SK-N-SH (cell line): ENCODE data around the gene PLLP. TPM values are rescaled to one million over a fixed set of nuclear protein-coding genes. Genes with fewer than 3 reads are reported as not detected.

Experiments
- CTCF ChIA-PET: fragments of 300-600, 350-600 bp; formaldehyde crosslinking; extraction: SDS; loops from one replicate; lab custom pipeline; 2021; lab: Yijun Ruan, JAX
- POLR2A ChIA-PET: fragments of 350-600 bp; sonication (Branson Sonifier 250); formaldehyde crosslinking; extraction: SDS; loops from one replicate; lab custom pipeline; 2020; ENCODE audit warnings: antibody characterized with exemption, inconsistent platforms; lab: Yijun Ruan, JAX
- DNase-seq: peaks from one replicate; pipeline ENCODE4 v3.0.0; 2012
- H2AFZ ChIP-seq: fragments of 200-600 bp; sonication (generic); 2 replicates; pipeline ENCODE4 v1.8.1; 2016; ENCODE audit warnings: antibody characterized with exemption, mild to moderate bottlenecking, low read depth
- H3F3A ChIP-seq: fragments of 200-600 bp; sonication (generic); replicated peaks from 2 replicates; pipeline ENCODE3; 2016; ENCODE audit warnings: antibody characterized with exemption, mild to moderate bottlenecking; ENCODE audit not compliant: insufficient read depth
- H3K27ac ChIP-seq, 2 experiments: fragments of 200-500 bp in 1 of 2; fragments of 200-600 bp in 1 of 2; sonication (Bioruptor generic) in 1 of 2; sonication (generic), shearing (Covaris generic) in 1 of 2; 2 replicates each; pipeline versions ENCODE4 v1.5.1 to v1.6.1; 2014 to 2016; ENCODE audit warnings: low read depth in 2 of 2, inconsistent platforms in 1 of 2, low read length in 1 of 2, mild to moderate bottlenecking in 1 of 2, mixed read lengths in 1 of 2
- H3K27me3 ChIP-seq: fragments of 200-600 bp; sonication (generic), shearing (Covaris generic); 2 replicates; pipeline ENCODE4 v1.6.1; 2016; ENCODE audit warnings: mixed run types; ENCODE audit not compliant: insufficient read depth
- H3K36me3 ChIP-seq, 2 experiments: fragments of 200-500 bp in 1 of 2; fragments of 200-600 bp in 1 of 2; sonication (Bioruptor generic) in 1 of 2; sonication (generic) in 1 of 2; replicated peaks in 1 of 2; 2 replicates each; pipeline versions ENCODE3 to v1.5.1; 2014 to 2016; ENCODE audit warnings: low read length in 1 of 2, mild to moderate bottlenecking in 1 of 2; ENCODE audit not compliant: insufficient read depth in 2 of 2, control insufficient read depth in 1 of 2
- H3K4me1 ChIP-seq, 2 experiments: fragments of 200-500 bp in 1 of 2; fragments of 200-600 bp in 1 of 2; sonication (Bioruptor generic) in 1 of 2; sonication (generic), shearing (Covaris generic) in 1 of 2; 2 replicates each; pipeline versions ENCODE4 v1.5.1 to v1.6.1; 2014 to 2016; ENCODE audit warnings: low read depth in 1 of 2, low read length in 1 of 2, mixed run types in 1 of 2; ENCODE audit not compliant: insufficient read depth in 2 of 2, control insufficient read depth in 1 of 2
- H3K4me2 ChIP-seq: fragments of 200-600 bp; sonication (generic), shearing (Covaris generic); 2 replicates; pipeline ENCODE4 v1.6.1; 2017; ENCODE audit warnings: mixed run types
- H3K4me3 ChIP-seq, 2 experiments: fragments of 200-500 bp in 1 of 2; fragments of 200-600 bp in 1 of 2; sonication (Bioruptor generic) in 1 of 2; sonication (generic), shearing (Covaris generic) in 1 of 2; 2 replicates each; pipeline versions ENCODE4 v1.5.1 to v1.8.1; 2014 to 2016; ENCODE audit warnings: low read depth in 2 of 2, inconsistent platforms in 1 of 2, low read length in 1 of 2, mild to moderate bottlenecking in 1 of 2, mixed read lengths in 1 of 2, moderate library complexity in 1 of 2
- H3K79me2 ChIP-seq: fragments of 200-600 bp; sonication (generic); 2 replicates; pipeline ENCODE4 v1.8.1; 2017; ENCODE audit warnings: mild to moderate bottlenecking; ENCODE audit not compliant: insufficient read depth
- H3K9ac ChIP-seq: fragments of 200-600 bp; sonication (generic); 2 replicates; pipeline ENCODE4 v1.6.1; 2017; ENCODE audit warnings: mixed run types
- H3K9me2 ChIP-seq: fragments of 200-600 bp; sonication (generic); 2 replicates; pipeline ENCODE4 v1.6.1; 2017; ENCODE audit warnings: mixed run types
- H3K9me3 ChIP-seq: fragments of 200-600 bp; sonication (generic); 2 replicates; pipeline ENCODE4 v1.6.1; 2017; ENCODE audit warnings: mixed run types, mild to moderate bottlenecking, moderate library complexity
- H4K20me1 ChIP-seq: fragments of 200-600 bp; sonication (generic); 2 replicates; pipeline ENCODE4 v1.6.1; 2017; ENCODE audit warnings: mild to moderate bottlenecking, mixed run types; ENCODE audit not compliant: insufficient read depth
- FOSL2 ChIP-seq: IDR thresholded peaks from 2 replicates; pipeline ENCODE4 v1.4.0; 2012; ENCODE audit warnings: low read depth, mild to moderate bottlenecking, moderate library complexity, borderline replicate concordance
- FOXJ3 ChIP-seq: sonication (generic); formaldehyde crosslinking; IDR thresholded peaks from 2 replicates; pipeline ENCODE4 v1.5.1; 2020; ENCODE audit warnings: mild to moderate bottlenecking, missing genetic modification reagents
- GABPA ChIP-seq: IDR thresholded peaks from 2 replicates; pipeline ENCODE4 v1.4.0; 2012; ENCODE audit warnings: low read depth, mild to moderate bottlenecking
- IRF3 ChIP-seq: fragments of 150-350 bp; IDR thresholded peaks from 2 replicates; pipeline ENCODE4 v1.6.1; 2016; ENCODE audit warnings: mild to moderate bottlenecking, low read depth, low read length
- MEF2A ChIP-seq: IDR thresholded peaks from 2 replicates; pipeline ENCODE4 v1.4.0; 2012; ENCODE audit warnings: low read depth, borderline replicate concordance
- NRF1 ChIP-seq: IDR thresholded peaks from 2 replicates; pipeline ENCODE4 v1.6.1; 2012; ENCODE audit warnings: low read depth, mild to moderate bottlenecking, low read length
- REST ChIP-seq: IDR thresholded peaks from 2 replicates; pipeline ENCODE4 v1.6.1; 2012; ENCODE audit warnings: mild to moderate bottlenecking, low read depth, low read length, moderate library complexity
- RXRA ChIP-seq: IDR thresholded peaks from 2 replicates; pipeline ENCODE4 v1.4.0; 2012; ENCODE audit warnings: low read depth, mild to moderate bottlenecking, borderline replicate concordance
- SIN3A ChIP-seq: IDR thresholded peaks from 2 replicates; pipeline ENCODE4 v1.6.1; 2012; ENCODE audit warnings: low read depth, mild to moderate bottlenecking, low read length, moderate library complexity, borderline replicate concordance
- TEAD4 ChIP-seq: IDR thresholded peaks from 2 replicates; pipeline ENCODE4 v1.4.0; 2012; ENCODE audit warnings: mild to moderate bottlenecking, borderline replicate concordance; ENCODE audit not compliant: insufficient read depth
- USF2 ChIP-seq: fragments of 150-350 bp; IDR thresholded peaks from 2 replicates; pipeline ENCODE4 v1.6.1; 2017; ENCODE audit warnings: antibody characterized with exemption, low read length, low read depth, borderline replicate concordance
- ZBTB33 ChIP-seq: IDR thresholded peaks from 2 replicates; pipeline ENCODE4 v1.4.0; 2012; ENCODE audit warnings: low read depth, borderline replicate concordance
- WGBS: methylation state at CpG from one replicate; pipeline ENCODE4 v1.1.6; 2017; ENCODE audit warnings: low lambda C conversion rate; 5-methylcytosine and 5-hydroxymethylcytosine counted together
- polyA plus RNA-seq, 3 experiments: library from polyadenylated mRNA; depleted of rRNA; stranded (reverse); fragments of >200 nt; gene quantifications; 2 replicates each; pipeline ENCODE4 v1.2.3, GENCODE V29; 2012
- TF ChIP-seq, protein P1 (sequence below): IDR thresholded peaks from 2 replicates; pipeline ENCODE4 v1.4.0; 2012; ENCODE audit warnings: low read depth

Gene PLLP
- polyA plus RNA-seq, 1 of the 3 experiments (the other 2 are of a cell fraction): 1.3 TPM

GRCh38 chr16:57235128-57236021 lies 49.1 kb downstream of the PLLP start:
- no peaks in the 10 kb centered on the region for H3K9me3 ChIP-seq
- TF ChIP-seq RXRA: no peak
- 0 out of 2 replicates have a peak, but pooled peaks have one; percentile 7 for TF ChIP-seq FOSL2
- no peak for TF ChIP-seq TEAD4
- TF ChIP-seq, all 33 proteins: peak for 1
- Histone ChIP-seq H3K9ac (no peak overlapping the region), H3K27ac (no peak overlapping the region), H3K9me2 (no peaks in the 10 kb centered on the region), H4K20me1 (no peaks in the 10 kb centered on the region), H3K4me2 (no peak overlapping the region), H3K79me2 (no peaks in the 10 kb centered on the region), H3K4me3 (no peak overlapping the region), H3K36me3 (peaks cover 80 to 83% of the 10 kb centered on the region in 2 experiments), H3F3A (peaks cover 22% of the 10 kb centered on the region), H2AFZ (no peak overlapping the region), H3K27me3 (no peaks in the 10 kb centered on the region), H3K4me1 (no peaks in the 10 kb centered on the region)
- 83% methylated on average over 8 of the region's 8 CpGs for WGBS
- no peak for DNase-seq
- POLR2A ChIA-PET: interaction anchor here (0.9 kb wide), 1 partner anchor 50 kb away, joined by 3 read pairs; the partner anchor contains the start of gene PSME3IP1
- CTCF ChIA-PET: interaction anchor here (0.9 to 1.2 kb wide), 2 partner anchors 87 to 184 kb away, joined by 3 read pairs; no protein-coding TSS in a partner anchor

- POLR2A ChIA-PET: no interaction called here
- CTCF ChIA-PET: interaction anchor here (0.8 kb wide), 1 partner anchor 150 kb away, joined by 3 read pairs; no protein-coding TSS in a partner anchor
- peaks cover 80 to 85% of the 10 kb centered on the region in 2 experiments for H3K36me3 ChIP-seq
These were observed 49.8 kb downstream of the PLLP start for GRCh38 chr16:57234707-57235092.

More at GRCh38 chr16:57234707-57235092, 49.8 kb downstream of the PLLP start:
- no peak overlapping the region for H3K4me3 ChIP-seq
- no peaks in the 10 kb centered on the region for H3K9me2 ChIP-seq
- H3K9ac ChIP-seq: no peak overlapping the region
- no peaks in the 10 kb centered on the region for H4K20me1 ChIP-seq
- H3K27me3 ChIP-seq: no peaks in the 10 kb centered on the region
- H3K4me1 ChIP-seq: no peaks in the 10 kb centered on the region
- no peak overlapping the region for H3K4me2 ChIP-seq
- no peaks in the 10 kb centered on the region for H3K9me3 ChIP-seq
- TF ChIP-seq, protein P1, sequence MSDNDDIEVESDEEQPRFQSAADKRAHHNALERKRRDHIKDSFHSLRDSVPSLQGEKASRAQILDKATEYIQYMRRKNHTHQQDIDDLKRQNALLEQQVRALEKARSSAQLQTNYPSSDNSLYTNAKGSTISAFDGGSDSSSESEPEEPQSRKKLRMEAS: no peak
- TF ChIP-seq GABPA: no peak
- TF ChIP-seq REST: no peak
- no peak for TF ChIP-seq SIN3A
- TF ChIP-seq ZBTB33: no peak
- no peak for TF ChIP-seq TEAD4
- TF ChIP-seq MEF2A: no peak
- no peak for TF ChIP-seq IRF3
- TF ChIP-seq NRF1: no peak
- no peak for TF ChIP-seq FOXJ3 (CRISPR knock-in tag)
- TF ChIP-seq USF2: no peak
- no peak overlapping the region for H2AFZ ChIP-seq
- no peak for DNase-seq
- H3F3A ChIP-seq: peaks cover 20% of the 10 kb centered on the region
- H3K79me2 ChIP-seq: no peaks in the 10 kb centered on the region
- H3K27ac ChIP-seq: no peak overlapping the region
